K562 (cell line): ENCODE data around the gene SOX12. TPM values are rescaled to one million over a fixed set of nuclear protein-coding genes. Genes with fewer than 3 reads are reported as not detected.

Source experiments
- ATAC-seq: fragments of 200-7000 bp; cut with Tn5 transposase; 3 replicates; pipeline ENCODE4 v1.9.1; 2020; ENCODE audit warnings: moderate library complexity
- BruUV-seq: library from RNA; stranded (reverse); fragments of 400-500 nt; replicated peaks from 2 replicates; lab custom pipeline; 2021; lab: Mats Ljungman, UMichigan
- CTCF ChIA-PET: fragments of 300-600 bp; formaldehyde crosslinking; extraction: SDS; loops from one replicate; lab custom pipeline; 2021; ENCODE audit warnings: low intra/inter-chr PET ratio; lab: Yijun Ruan, JAX
- POLR2A ChIA-PET: fragments of 300-600, 350-650 bp; sonication (Branson Sonifier 250); formaldehyde crosslinking; extraction: SDS; loops from one replicate; lab custom pipeline; 2021; ENCODE audit warnings: antibody characterized with exemption, inconsistent platforms; lab: Yijun Ruan, JAX
- DNase-seq, 4 experiments: peaks; one replicate each; pipeline versions ENCODE4 v3.0.0 to v3.0.0-alpha.2; 2011 to 2018; ENCODE audit warnings: low spot score in 3 of 4, mixed read lengths in 3 of 4; ENCODE audit errors: extremely low read depth in 1 of 4
- FAIRE-seq: peaks from 2 replicates; lab custom pipeline; 2011; peaks lifted over from hg19 to GRCh38; lab: Jason Lieb, UNC
- H2AFZ ChIP-seq: 2 replicates; pipeline ENCODE4 v1.6.0; 2011; ENCODE audit warnings: low read depth, low read length, control low read depth, inconsistent platforms
- H3K27ac ChIP-seq: fragments of 200-600 bp; 3 replicates; pipeline ENCODE4 v1.8.0; 2011; ENCODE audit warnings: low read depth, mild to moderate bottlenecking, control low read depth, inconsistent platforms, low read length, moderate library complexity, mixed read lengths; ENCODE audit errors: extremely low read depth
- H3K27me3 ChIP-seq, 2 experiments: fragments of 300-600 bp in 1 of 2; 2 replicates in 1 of 2; 3 replicates in 1 of 2; pipeline versions ENCODE4 v1.6.0 to v1.8.0; 2011; ENCODE audit warnings: inconsistent platforms in 2 of 2, low read length in 2 of 2, mild to moderate bottlenecking in 1 of 2, mixed read lengths in 1 of 2, moderate library complexity in 1 of 2; ENCODE audit not compliant: control insufficient read depth in 2 of 2, insufficient read depth in 2 of 2
- H3K36me3 ChIP-seq: fragments of 300-600 bp; 3 replicates; pipeline ENCODE4 v1.8.0; 2011; ENCODE audit warnings: mild to moderate bottlenecking, low read length, inconsistent platforms; ENCODE audit not compliant: control insufficient read depth, insufficient read depth
- H3K4me1 ChIP-seq, 2 experiments: fragments of 200-600 bp in 1 of 2; replicated peaks in 1 of 2; 2 replicates in 1 of 2; 3 replicates in 1 of 2; pipeline versions ENCODE4 v1.5.1 to v1.8.0; 2011; ENCODE audit warnings: inconsistent platforms in 2 of 2, low read length in 2 of 2, mild to moderate bottlenecking in 1 of 2, mixed read lengths in 1 of 2, moderate library complexity in 1 of 2; ENCODE audit not compliant: control insufficient read depth in 2 of 2, insufficient read depth in 2 of 2
- H3K4me2 ChIP-seq: 2 replicates; pipeline ENCODE4 v1.6.1; 2011; ENCODE audit warnings: low read length, control low read depth, inconsistent platforms, mixed read lengths; ENCODE audit not compliant: insufficient read depth
- H3K4me3 ChIP-seq: fragments of 200-600 bp; sonication (generic), shearing (Covaris generic); 2 replicates; pipeline ENCODE4 v1.5.1; 2016; ENCODE audit warnings: control low read depth, inconsistent platforms
- H3K79me2 ChIP-seq: fragments of 200-600 bp; 3 replicates; pipeline ENCODE4 v1.8.0; 2011; ENCODE audit warnings: low read length, inconsistent platforms; ENCODE audit not compliant: control insufficient read depth, insufficient read depth
- H3K9ac ChIP-seq, 2 experiments: 2 replicates each; pipeline versions ENCODE4 v1.6.0 to v1.6.1; 2011; ENCODE audit warnings: low read depth in 2 of 2, low read length in 2 of 2, control low read depth in 1 of 2, inconsistent platforms in 1 of 2, mild to moderate bottlenecking in 1 of 2, mixed read lengths in 1 of 2; ENCODE audit not compliant: insufficient read depth in 1 of 2
- H3K9me1 ChIP-seq: one replicate; pipeline ENCODE4 v1.6.0; 2011; ENCODE audit warnings: inconsistent platforms, mild to moderate bottlenecking, low read length, moderate library complexity; ENCODE audit not compliant: control insufficient read depth, insufficient read depth
- H3K9me3 ChIP-seq: replicated peaks from 2 replicates; pipeline ENCODE4 v1.5.1; 2011; ENCODE audit warnings: low read depth, low read length, inconsistent platforms; ENCODE audit not compliant: control insufficient read depth, insufficient read depth
- H4K20me1 ChIP-seq: replicated peaks from 2 replicates; pipeline ENCODE4 v1.6.1; 2011; ENCODE audit warnings: low read length, inconsistent platforms, mixed read lengths; ENCODE audit not compliant: control insufficient read depth, insufficient read depth
- ASH1L ChIP-seq: fragments of 450-650 bp; IDR thresholded peaks from 2 replicates; pipeline ENCODE4 v1.6.1; 2018; ENCODE audit warnings: borderline replicate concordance, mild to moderate bottlenecking, low read depth; ENCODE audit not compliant: partially characterized antibody
- FOXP1 ChIP-seq: sonication (generic); formaldehyde crosslinking; IDR thresholded peaks from 2 replicates; pipeline ENCODE4 v1.8.0; 2022; ENCODE audit warnings: mild to moderate bottlenecking, missing genetic modification reagents
- HDAC3 ChIP-seq: fragments of 450-650 bp; IDR thresholded peaks from 2 replicates; pipeline ENCODE4 v1.6.1; 2018; ENCODE audit warnings: borderline replicate concordance, mild to moderate bottlenecking, moderate library complexity; ENCODE audit not compliant: partially characterized antibody
- HEY1 ChIP-seq: fragments of 250-450 bp; sonication (Bioruptor Pico); IDR thresholded peaks from 2 replicates; pipeline ENCODE4 v1.5.0; 2020; ENCODE audit warnings: mild to moderate bottlenecking, moderate library complexity, borderline replicate concordance
- HSF4 ChIP-seq: fragments of 250-450 bp; sonication (Bioruptor Pico); IDR thresholded peaks from 2 replicates; pipeline ENCODE4 v2.1.2; 2022; ENCODE audit warnings: mild to moderate bottlenecking, moderate library complexity, borderline replicate concordance
- KHSRP ChIP-seq: fragments of 450-650 bp; IDR thresholded peaks from 2 replicates; pipeline ENCODE4 v1.6.1; 2017
- MYNN ChIP-seq, 2 experiments: sonication (generic); formaldehyde crosslinking in 1 of 2; IDR thresholded peaks; 2 replicates each; pipeline versions ENCODE4 v1.5.0 to v1.6.1; 2016 to 2020; ENCODE audit warnings: antibody characterized with exemption in 1 of 2, missing genetic modification reagents in 1 of 2
- NONO ChIP-seq, 2 experiments: fragments of 200-400 bp in 1 of 2; fragments of 450-650 bp in 1 of 2; formaldehyde crosslinking in 1 of 2; IDR thresholded peaks; 2 replicates each; pipeline ENCODE4 v1.6.1; 2017; ENCODE audit warnings: low read depth in 2 of 2, mild to moderate bottlenecking in 2 of 2, moderate library complexity in 2 of 2, low read length in 1 of 2
- TCF15 ChIP-seq: fragments of 250-450 bp; sonication (Bioruptor Pico); IDR thresholded peaks from 2 replicates; pipeline ENCODE4 v1.8.0; 2022; ENCODE audit warnings: moderate library complexity, mild to moderate bottlenecking, inconsistent platforms
- ZNF395 ChIP-seq: fragments of 200-800 bp; sonication (Bioruptor generic); IDR thresholded peaks from 2 replicates; pipeline ENCODE4 v1.6.1; 2017; ENCODE audit warnings: missing genetic modification characterization, missing compliant biosample characterization
- ZNF655 ChIP-seq: fragments of 250-450 bp; sonication (Bioruptor Pico); IDR thresholded peaks from 2 replicates; pipeline ENCODE4 v1.5.0; 2021
- ZNF76 ChIP-seq: fragments of 250-450 bp; sonication (Bioruptor Pico); IDR thresholded peaks from 2 replicates; pipeline ENCODE4 v1.4.0; 2020; ENCODE audit warnings: mild to moderate bottlenecking, moderate library complexity, borderline replicate concordance
- WGBS: fragments of 100-300 bp; shearing (Covaris generic); methylation state at CpG from one replicate; pipeline ENCODE4 v1.1.6; 2016; ENCODE audit warnings: low coverage, mixed read lengths; ENCODE audit not compliant: insufficient coverage; ENCODE audit errors: missing lambda C conversion rate; 5-methylcytosine and 5-hydroxymethylcytosine counted together
- in situ Hi-C: fragments of 300-500 bp; cut with MboI; formaldehyde crosslinking; loops from 4 replicates; pipeline ENCODE4 v1.15.0; 2018; ENCODE audit warnings: inconsistent platforms, mixed read lengths
- intact Hi-C: fragments of 100-400 bp; cut with micrococcal nuclease; formaldehyde crosslinking; loops from 2 replicates; pipeline ENCODE4 v1.14.2; 2022
- polyA plus RNA-seq, 8 experiments: library from polyadenylated mRNA; depleted of rRNA in 4 of 8; stranded (reverse) in 5 of 8; unstranded in 3 of 8; fragments of >200 nt; fragmentation: Nextera tagmentation in 2 of 8; fragmentation: Illumina TruSeq in 1 of 8; extraction: Ambion mirVana in 2 of 8; extraction: Trizol in 1 of 8; gene quantifications; 2 replicates each; pipeline versions ENCODE4 v1.2.1 to v1.2.3, GENCODE V29; 2011 to 2014; ENCODE audit warnings: inconsistent platforms in 1 of 8, missing spikeins in 1 of 8
- total RNA-seq, 7 experiments: library from RNA; depleted of rRNA in 6 of 7; stranded (reverse); fragments of >200 nt in 6 of 7; fragmentation: Illumina TruSeq in 2 of 7; extraction: Trizol in 2 of 7; gene quantifications; 2 replicates each; pipeline versions ENCODE4 v1.2.1 to v1.2.3, GENCODE V29; 2011 to 2021; ENCODE audit warnings: low replicate concordance in 1 of 7
- TF ChIP-seq, protein P1 (sequence below): IDR thresholded peaks from 2 replicates; pipeline ENCODE4 v1.6.1; 2011; ENCODE audit warnings: borderline replicate concordance, low read depth, mild to moderate bottlenecking, moderate library complexity, low read length; ENCODE audit not compliant: insufficient read depth, poor library complexity, severe bottlenecking

The SOX12 gene
- total and polyA plus RNA-seq, 9 of the 15 experiments (the other 6 are each of a cell fraction or from before 2014, with no cell fraction given): 0.42 to 26.3 (median 2.6) TPM

DNA sequence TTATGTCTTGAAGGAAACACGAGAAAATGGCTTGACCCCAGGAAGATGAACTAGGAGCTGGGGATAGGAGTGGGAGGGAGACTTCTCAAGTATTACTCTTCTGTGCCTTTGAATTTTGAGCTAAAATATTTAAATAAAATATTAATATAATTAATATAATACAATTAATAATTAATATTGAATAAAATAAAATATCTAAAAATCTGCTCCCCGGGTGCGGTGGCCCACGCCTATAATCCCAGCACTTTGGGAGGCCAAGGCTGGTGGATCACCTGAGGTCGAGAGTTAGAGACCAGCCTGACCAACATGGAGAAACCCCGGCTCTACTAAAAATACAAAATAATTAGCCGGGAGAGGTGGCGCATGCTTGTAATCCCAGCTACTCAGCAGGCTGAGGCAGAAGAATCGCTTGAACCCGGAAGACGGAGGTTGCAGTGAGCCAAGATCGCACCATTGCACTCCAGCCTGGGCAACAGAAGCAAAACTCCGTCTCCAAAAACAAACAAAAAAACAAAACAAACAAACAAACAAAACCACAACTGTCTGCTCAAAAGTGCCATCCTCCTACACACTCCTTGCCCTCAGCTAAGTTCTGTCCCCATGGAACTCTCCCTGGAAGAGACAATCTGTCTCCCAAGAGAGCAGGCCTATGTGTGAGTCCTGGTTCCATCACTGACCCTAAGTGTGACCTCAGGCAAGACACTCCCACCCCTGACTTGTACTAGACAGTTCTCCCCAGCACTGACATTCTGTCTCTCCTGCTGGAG, 41.5 kb downstream of the SOX12 start:
- Histone ChIP-seq H3K4me3 (no peak overlapping the region), H3K27ac (peak overlapping the region; percentile 61; the same call in 2 of the 3 replicates), H3K4me1 (peaks cover 53 to 67% of the 10 kb centered on the region in 2 experiments), H3K9me1 (no peaks in the 10 kb centered on the region), H2AFZ (peak overlapping the region; percentile 60; the same call in 1 of the 2 replicates), H3K9ac (peak overlapping the region; percentile 27 to 30; a peak in 2 of 4 replicates), H3K79me2 (no peaks in the 10 kb centered on the region), H4K20me1 (no peaks in the 10 kb centered on the region), H3K27me3 (no peaks in the 10 kb centered on the region), H3K9me3 (no peaks in the 10 kb centered on the region), H3K4me2 (no peak overlapping the region), H3K36me3 (no peaks in the 10 kb centered on the region)
- no TSS peak for BruUV-seq
- intact Hi-C loops: no loop called here
- ATAC-seq (peak; percentile 16), FAIRE-seq (no peak), DNase-seq (peak in 2 of 4 experiments; percentile 30 to 65)
- in situ Hi-C loops: no loop called here
- ChIA-PET POLR2A (interaction anchor here (0.7 to 2.0 kb wide), 5 partner anchors 9 to 49 kb away, joined by 3 to 9 read pairs (median 3); partner anchors contain the start of gene TRIB3), CTCF (interaction anchor here (0.6 kb wide), 1 partner anchor 8 kb away, joined by 5 read pairs; no protein-coding TSS in a partner anchor)
- 77% methylated on average over 12 of the region's 13 CpGs for WGBS
- no peak for TF ChIP-seq KHSRP
- TF ChIP-seq ZNF655 (CRISPR knock-in tag): no peak
- no peak for TF ChIP-seq MYNN (IDR thresholded peaks at IDR 0.05)
- no peak for TF ChIP-seq MYNN (CRISPR knock-in tag; IDR thresholded peaks at IDR 0.05)
- TF ChIP-seq TCF15 (CRISPR knock-in tag): peak; percentile 51; the same call in 1 of the 2 replicates
- peak; percentile 45; the same call in 1 of the 2 replicates for TF ChIP-seq HSF4 (CRISPR knock-in tag)
- no peak for TF ChIP-seq HEY1 (CRISPR knock-in tag)
- TF ChIP-seq ZNF76: 0 out of 2 replicates have a peak, but pooled peaks have one; percentile 20
- 0 out of 2 replicates have a peak, but pooled peaks have one; percentile 21 for TF ChIP-seq ZNF395 (CRISPR knock-in tag)
- no peak for TF ChIP-seq HDAC3
- no peak for TF ChIP-seq ASH1L
- no peak for TF ChIP-seq NONO (IDR thresholded peaks at IDR 0.05; ENCODE audit: low read depth in 2 of 2, low read length in 1 of 2)
- no peak for TF ChIP-seq FOXP1 (CRISPR knock-in tag)
- TF ChIP-seq, protein P1, sequence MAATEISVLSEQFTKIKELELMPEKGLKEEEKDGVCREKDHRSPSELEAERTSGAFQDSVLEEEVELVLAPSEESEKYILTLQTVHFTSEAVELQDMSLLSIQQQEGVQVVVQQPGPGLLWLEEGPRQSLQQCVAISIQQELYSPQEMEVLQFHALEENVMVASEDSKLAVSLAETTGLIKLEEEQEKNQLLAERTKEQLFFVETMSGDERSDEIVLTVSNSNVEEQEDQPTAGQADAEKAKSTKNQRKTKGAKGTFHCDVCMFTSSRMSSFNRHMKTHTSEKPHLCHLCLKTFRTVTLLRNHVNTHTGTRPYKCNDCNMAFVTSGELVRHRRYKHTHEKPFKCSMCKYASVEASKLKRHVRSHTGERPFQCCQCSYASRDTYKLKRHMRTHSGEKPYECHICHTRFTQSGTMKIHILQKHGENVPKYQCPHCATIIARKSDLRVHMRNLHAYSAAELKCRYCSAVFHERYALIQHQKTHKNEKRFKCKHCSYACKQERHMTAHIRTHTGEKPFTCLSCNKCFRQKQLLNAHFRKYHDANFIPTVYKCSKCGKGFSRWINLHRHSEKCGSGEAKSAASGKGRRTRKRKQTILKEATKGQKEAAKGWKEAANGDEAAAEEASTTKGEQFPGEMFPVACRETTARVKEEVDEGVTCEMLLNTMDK: no peak
